Choroid plexus epithelial cell (primary cell): ENCODE results near the gene CELF2.
"Not testable (repeated sequence)": the region's sequence is repeated elsewhere in the genome, so short reads cannot be mapped to it uniquely, and the experiment has no call there.

ENCODE experiments used
- DNase-seq: peaks from one replicate; pipeline ENCODE4 v3.0.0-alpha.2; 2010; ENCODE audit warnings: low read depth
- H3K4me3 ChIP-seq: 2 replicates; pipeline ENCODE4 v1.5.1; 2011; ENCODE audit warnings: low read depth, mild to moderate bottlenecking, control low read depth, low read length, moderate library complexity
- CTCF ChIP-seq: conservative IDR thresholded peaks from 2 replicates; pipeline ENCODE4 v1.5.1; 2011; ENCODE audit warnings: low read depth, mild to moderate bottlenecking, control low read depth, inconsistent platforms, low read length, moderate library complexity

CELF2 gene

GRCh38 chr10:11180228-11180627 lies 162.6 kb downstream of the CELF2 start:
- no peak overlapping the region for H3K4me3 ChIP-seq
- no peak for TF ChIP-seq CTCF
- DNase-seq, result no peak

GRCh38 chr10:11181978-11182377 lies 164.3 kb downstream of the CELF2 start:
- no peak overlapping the region for H3K4me3 ChIP-seq
- TF ChIP-seq CTCF, result no peak
- no peak for DNase-seq

- no peak for TF ChIP-seq CTCF
- H3K4me3 ChIP-seq, result no peak overlapping the region
- no peak for DNase-seq
These were observed 165.3 kb downstream of the CELF2 start for GRCh38 chr10:11183015-11183414.

- no peak overlapping the region for H3K4me3 ChIP-seq
- TF ChIP-seq CTCF, result no peak
- no peak for DNase-seq
These were observed 166.4 kb downstream of the CELF2 start for GRCh38 chr10:11184093-11184492.

- DNase-seq, H3K4me3 ChIP-seq: not testable (repeated sequence)
These were observed 167.5 kb downstream of the CELF2 start for GRCh38 chr10:11185128-11185665.

- H3K4me3 ChIP-seq, result no peak overlapping the region
- DNase-seq, result no peak
- TF ChIP-seq CTCF, result no peak
These were observed 168.7 kb downstream of the CELF2 start for GRCh38 chr10:11186374-11186773.

- no peak overlapping the region for H3K4me3 ChIP-seq
- TF ChIP-seq CTCF, result no peak
These were observed 172.1 kb downstream of the CELF2 start for GRCh38 chr10:11189582-11190376.

More at GRCh38 chr10:11189582-11190376, 172.1 kb downstream of the CELF2 start:
- DNase-seq, result no peak
